GM12873 (cell line): ENCODE data around the gene NBEAL2.
A peak's percentile ranks its signal among the peaks of the same experiment; 100 is the strongest.

Experiments
- TF ChIP-seq, protein P1 (sequence below): IDR thresholded peaks from 2 replicates; pipeline ENCODE4 v1.5.1; 2012; ENCODE audit warnings: low read depth, mild to moderate bottlenecking, moderate library complexity, low read length, control low read depth; ENCODE audit not compliant: insufficient read depth; ENCODE audit errors: missing control alignments

NBEAL2 gene, protein sequence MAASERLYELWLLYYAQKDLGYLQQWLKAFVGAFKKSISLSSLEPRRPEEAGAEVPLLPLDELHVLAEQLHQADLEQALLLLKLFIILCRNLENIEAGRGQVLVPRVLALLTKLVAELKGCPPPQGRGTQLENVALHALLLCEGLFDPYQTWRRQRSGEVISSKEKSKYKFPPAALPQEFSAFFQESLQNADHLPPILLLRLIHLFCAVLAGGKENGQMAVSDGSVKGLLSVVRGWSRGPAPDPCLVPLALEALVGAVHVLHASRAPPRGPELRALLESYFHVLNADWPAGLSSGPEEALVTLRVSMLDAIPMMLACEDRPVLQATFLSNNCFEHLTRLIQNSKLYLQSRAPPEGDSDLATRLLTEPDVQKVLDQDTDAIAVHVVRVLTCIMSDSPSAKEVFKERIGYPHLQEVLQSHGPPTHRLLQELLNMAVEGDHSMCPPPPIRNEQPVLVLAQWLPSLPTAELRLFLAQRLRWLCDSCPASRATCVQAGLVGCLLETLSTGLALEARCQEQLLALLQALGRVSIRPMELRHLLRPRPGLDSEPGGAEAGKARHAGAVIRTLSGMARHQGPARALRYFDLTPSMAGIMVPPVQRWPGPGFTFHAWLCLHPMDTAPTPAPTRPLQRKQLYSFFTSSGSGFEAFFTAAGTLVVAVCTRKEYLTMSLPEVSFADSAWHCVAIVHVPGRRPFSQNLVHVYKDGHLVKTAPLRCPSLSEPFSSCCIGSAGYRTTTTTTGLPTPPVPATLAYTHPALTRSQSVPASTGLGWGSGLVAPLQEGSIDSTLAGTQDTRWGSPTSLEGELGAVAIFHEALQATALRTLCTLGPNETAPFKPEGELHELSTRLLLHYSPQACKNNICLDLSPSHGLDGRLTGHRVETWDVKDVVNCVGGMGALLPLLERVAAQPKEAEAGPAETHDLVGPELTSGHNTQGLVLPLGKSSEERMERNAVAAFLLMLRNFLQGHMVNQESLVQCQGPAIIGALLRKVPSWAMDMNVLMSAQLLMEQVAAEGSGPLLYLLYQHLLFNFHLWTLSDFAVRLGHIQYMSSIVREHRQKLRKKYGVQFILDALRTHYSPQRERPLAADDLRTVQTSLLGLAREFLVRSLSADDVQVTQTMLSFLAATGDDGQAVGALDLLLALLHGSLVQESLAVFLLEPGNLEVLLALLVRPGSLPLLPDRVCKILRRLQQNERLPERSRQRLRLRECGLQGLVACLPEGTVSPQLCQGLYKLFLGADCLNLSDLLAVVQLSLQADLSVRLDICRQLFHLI (N-terminal part only)

DNA sequence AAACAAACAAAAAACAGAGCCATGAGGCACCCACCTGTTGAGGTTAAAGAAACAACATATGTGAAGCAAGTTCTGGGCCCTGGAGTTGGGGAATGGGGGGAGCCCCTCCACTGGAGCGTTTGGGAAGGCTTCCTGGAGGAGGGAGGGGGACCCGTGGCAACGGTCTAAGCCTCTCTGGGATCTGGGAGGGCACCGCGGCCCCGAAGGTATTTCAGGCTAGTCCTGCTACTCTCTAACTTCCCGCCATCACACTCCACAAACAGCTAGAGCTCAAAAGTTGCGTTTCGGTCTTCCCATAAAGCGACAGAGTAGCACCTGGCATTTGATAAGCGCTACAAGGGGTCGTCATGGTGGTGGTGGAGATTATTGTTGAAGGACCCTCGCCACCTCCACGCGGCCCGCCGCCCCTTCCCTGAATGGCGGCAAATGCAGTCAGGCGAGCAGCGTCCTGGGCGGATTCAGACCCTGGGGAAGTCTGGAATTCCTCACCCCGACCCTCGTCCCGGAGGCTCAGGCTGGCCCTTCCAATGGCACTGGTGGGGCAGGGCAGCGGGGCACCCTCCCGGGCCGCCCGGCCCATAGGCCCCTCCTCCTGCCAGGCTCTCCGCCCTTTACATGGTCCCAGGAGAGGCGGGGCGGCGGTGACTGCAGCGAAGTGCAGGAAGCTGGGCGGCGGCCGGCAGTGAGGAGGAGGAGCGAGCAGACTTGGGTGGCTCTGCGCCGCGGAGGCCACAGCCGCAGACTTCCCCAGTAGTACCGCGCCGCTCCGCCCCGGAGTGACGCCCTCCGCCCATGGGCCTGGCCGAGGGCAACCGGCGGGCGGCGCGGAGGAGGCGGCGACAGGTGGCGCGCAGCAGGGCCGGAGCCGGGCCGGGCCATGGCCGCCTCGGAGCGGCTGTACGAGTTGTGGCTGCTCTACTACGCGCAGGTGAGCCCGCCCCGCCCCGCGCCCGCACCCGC is at the start of gene NBEAL2:
NBEAL2 (plus strand) TSS at position 682 of the 960 bp plus-strand sequence; CDS start at position 878, 196 bp downstream.
- TF ChIP-seq, protein P1, sequence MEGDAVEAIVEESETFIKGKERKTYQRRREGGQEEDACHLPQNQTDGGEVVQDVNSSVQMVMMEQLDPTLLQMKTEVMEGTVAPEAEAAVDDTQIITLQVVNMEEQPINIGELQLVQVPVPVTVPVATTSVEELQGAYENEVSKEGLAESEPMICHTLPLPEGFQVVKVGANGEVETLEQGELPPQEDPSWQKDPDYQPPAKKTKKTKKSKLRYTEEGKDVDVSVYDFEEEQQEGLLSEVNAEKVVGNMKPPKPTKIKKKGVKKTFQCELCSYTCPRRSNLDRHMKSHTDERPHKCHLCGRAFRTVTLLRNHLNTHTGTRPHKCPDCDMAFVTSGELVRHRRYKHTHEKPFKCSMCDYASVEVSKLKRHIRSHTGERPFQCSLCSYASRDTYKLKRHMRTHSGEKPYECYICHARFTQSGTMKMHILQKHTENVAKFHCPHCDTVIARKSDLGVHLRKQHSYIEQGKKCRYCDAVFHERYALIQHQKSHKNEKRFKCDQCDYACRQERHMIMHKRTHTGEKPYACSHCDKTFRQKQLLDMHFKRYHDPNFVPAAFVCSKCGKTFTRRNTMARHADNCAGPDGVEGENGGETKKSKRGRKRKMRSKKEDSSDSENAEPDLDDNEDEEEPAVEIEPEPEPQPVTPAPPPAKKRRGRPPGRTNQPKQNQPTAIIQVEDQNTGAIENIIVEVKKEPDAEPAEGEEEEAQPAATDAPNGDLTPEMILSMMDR = no peak

DNA sequence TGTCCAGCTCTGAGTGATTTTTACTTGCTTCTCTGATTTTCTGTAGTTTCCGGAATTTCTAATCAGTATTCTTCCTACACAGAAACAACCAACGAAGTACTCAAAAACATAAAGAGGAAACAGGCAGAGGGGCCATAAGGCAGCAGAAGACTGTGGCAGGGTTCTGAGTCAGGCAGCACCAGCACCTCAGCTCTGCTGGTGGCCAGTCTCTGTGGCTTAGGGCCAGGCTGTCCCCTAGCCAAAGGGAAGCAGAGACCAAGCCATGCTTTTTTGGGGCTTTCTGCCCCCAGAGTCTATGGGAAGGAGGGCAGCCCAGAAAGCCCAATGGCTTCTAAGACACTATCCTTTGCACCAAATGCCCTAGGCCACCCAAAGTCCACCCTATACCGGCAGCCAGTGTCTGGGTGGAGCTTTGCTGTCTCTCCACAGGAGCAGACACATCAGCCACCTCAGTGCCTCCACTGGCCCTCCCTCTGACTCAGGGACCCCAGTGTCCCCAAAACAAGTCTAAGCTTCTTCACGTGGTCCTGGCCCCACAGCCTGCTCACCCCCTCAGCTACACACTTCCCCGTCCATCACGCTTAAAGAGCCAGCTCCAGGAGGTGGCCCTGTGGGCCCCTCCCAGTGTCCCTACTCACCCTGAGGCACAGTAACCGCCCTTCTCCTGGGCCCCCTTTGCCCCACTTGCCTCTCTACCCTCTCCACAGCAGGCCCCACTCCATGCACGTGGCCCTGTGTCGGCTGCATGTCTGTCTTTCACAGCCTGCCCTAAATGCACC is 49.1 kb upstream of the NBEAL2 start:
- TF ChIP-seq, protein P1 = no peak

DNA sequence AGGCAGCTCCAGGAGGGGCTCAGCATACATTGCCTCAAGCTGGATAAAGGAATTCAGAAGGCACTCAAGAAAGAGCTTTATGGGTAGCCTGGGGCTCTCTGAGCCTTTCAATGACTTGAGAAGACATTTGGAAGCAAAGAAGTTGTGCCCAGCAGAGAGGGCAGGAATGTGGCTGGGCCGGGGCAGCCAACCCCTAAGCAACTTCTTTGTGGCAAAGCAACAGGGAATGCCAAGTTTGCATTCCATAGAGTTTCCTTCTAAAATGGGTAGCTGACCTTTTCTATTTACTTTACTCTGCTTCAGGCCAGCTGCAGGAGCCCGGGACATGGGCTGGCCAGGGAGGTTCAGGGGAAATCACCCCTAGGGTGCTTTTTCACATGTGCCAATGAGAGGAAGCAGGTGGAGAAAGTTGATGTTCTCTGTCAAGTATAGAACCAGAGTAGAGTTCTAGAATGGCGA is 48.5 kb upstream of the NBEAL2 start:
- TF ChIP-seq, protein P1 = no peak

DNA sequence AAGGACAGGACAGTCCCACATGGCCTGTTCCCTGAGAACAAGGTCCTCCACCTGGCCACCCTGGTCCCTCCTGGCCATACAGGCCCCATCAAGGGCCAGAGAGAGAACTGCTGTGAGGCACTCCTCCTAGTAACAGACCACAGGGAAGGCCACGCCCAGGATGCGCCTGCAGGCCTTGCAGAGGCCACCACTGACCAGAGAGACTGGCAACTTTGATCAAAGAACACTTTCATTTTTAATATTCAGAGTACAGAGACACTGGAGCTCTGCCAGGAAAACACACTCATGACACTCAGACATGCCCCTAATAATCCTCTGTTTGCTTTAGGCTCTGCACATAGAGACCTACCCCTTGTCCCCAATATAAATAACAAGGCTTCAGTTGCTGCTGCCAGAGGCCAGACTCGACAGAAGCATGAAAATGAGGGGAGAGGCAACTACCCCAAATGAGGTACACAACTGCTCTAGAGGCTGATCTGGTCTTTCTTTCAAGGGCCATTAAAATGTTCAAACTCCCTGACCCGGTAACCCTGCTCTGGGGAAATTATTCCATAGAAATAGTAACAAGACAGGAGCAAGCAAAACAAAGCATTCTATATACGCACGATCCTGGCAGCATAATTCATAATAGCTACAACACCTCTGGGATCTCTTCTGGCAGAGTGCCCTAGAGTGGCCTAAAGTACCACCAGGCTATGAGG is 47.7 kb upstream of the NBEAL2 start:
- TF ChIP-seq, protein P1 = no peak

DNA sequence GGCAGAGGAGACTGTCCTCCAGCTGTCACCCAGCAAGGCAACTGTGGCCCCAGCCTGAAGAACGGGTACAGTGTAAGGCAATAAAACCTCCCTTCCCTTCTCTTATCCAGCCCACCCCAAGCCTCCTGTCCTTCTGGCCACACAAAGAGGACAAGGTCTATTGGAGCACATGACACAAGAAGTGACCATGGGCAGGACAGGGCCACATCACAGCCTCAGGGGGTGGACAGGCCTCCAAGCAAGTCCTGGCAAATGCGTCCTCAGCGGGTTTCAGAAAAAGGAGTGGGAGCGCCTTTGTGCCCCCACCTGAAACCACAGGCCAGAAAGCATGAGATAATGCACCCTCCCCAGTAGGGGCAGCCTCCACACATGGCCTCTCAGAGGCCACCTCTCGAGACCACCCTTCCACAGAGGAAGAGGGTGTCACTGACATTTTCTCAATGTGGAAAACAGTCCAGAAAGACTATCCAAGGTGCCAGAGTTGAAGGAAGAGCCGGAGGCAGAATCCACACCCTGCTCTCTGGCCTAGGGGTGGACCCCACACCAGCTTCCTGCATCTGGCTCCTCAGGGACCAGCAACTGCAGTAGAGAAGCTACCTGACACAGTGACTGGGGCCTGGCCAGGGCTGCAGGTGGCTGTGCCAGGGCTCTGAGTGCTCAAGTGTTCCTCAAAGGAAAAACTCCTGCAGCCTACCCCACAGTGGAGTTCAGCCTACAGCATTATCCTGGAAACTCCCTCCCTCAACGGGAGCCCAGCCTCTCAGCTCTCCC is 46.8 kb upstream of the NBEAL2 start:
- TF ChIP-seq, protein P1 = peak; percentile 42
